KOPT-K1 (cell line): ENCODE results near the gene ISLR2.
"Not testable (repeated sequence)": the region's sequence is repeated elsewhere in the genome, so short reads cannot be mapped to it uniquely, and the experiment has no call there.

Experiments used
- H3K27ac ChIP-seq: fragments of 200-600 bp; sonication (generic); 2 replicates; pipeline ENCODE4 v1.5.1; 2016; ENCODE audit warnings: antibody characterized with exemption, mild to moderate bottlenecking, low read depth, low read length; ENCODE audit not compliant: poor library complexity, severe bottlenecking
- H3K36me3 ChIP-seq: fragments of 200-600 bp; sonication (generic); 2 replicates; pipeline ENCODE4 v1.5.1; 2017; ENCODE audit warnings: antibody characterized with exemption, mild to moderate bottlenecking, low read length, moderate library complexity; ENCODE audit not compliant: insufficient read depth
- H3K9me3 ChIP-seq: fragments of 200-600 bp; sonication (generic); 2 replicates; pipeline ENCODE4 v1.5.1; 2017; ENCODE audit warnings: antibody characterized with exemption, low read length, mild to moderate bottlenecking; ENCODE audit not compliant: insufficient read depth, poor library complexity, severe bottlenecking

The ISLR2 gene

GRCh38 chr15:74162195-74162536 is 31.8 kb downstream of the ISLR2 start:
- not testable (repeated sequence) for H3K36me3 ChIP-seq, H3K9me3 ChIP-seq, H3K27ac ChIP-seq

GRCh38 chr15:74165461-74165860 is 35.1 kb downstream of the ISLR2 start:
- H3K9me3 ChIP-seq = no peaks in the 10 kb centered on the region
- H3K27ac ChIP-seq = no peak overlapping the region
- H3K36me3 ChIP-seq = no peaks in the 10 kb centered on the region

- Histone ChIP-seq H3K36me3 (no peaks in the 10 kb centered on the region), H3K9me3 (no peaks in the 10 kb centered on the region), H3K27ac (no peak overlapping the region)
Observed at GRCh38 chr15:74167891-74168331, 37.5 kb downstream of the ISLR2 start.

- H3K36me3 ChIP-seq = no peaks in the 10 kb centered on the region
- H3K9me3 ChIP-seq = no peaks in the 10 kb centered on the region
Observed at GRCh38 chr15:74168711-74169126, 38.3 kb downstream of the ISLR2 start.

GRCh38 chr15:74170071-74170844 is 39.9 kb downstream of the ISLR2 start:
- H3K36me3 ChIP-seq = no peaks in the 10 kb centered on the region
- H3K27ac ChIP-seq = no peak overlapping the region
- H3K9me3 ChIP-seq = no peaks in the 10 kb centered on the region

More at GRCh38 chr15:74168711-74169126, 38.3 kb downstream of the ISLR2 start:
- no peak overlapping the region for H3K27ac ChIP-seq

GRCh38 chr15:74170875-74171578 is 40.6 kb downstream of the ISLR2 start:
- Histone ChIP-seq H3K27ac (no peak overlapping the region), H3K36me3 (no peaks in the 10 kb centered on the region), H3K9me3 (no peaks in the 10 kb centered on the region)

GRCh38 chr15:74171965-74172541 is 41.7 kb downstream of the ISLR2 start:
- Histone ChIP-seq H3K27ac (no peak overlapping the region), H3K9me3 (no peaks in the 10 kb centered on the region), H3K36me3 (no peaks in the 10 kb centered on the region)

- no peaks in the 10 kb centered on the region for H3K36me3 ChIP-seq
- no peaks in the 10 kb centered on the region for H3K9me3 ChIP-seq
- no peak overlapping the region for H3K27ac ChIP-seq
Observed at GRCh38 chr15:74172701-74173379, 42.5 kb downstream of the ISLR2 start.

GRCh38 chr15:74173380-74174218 is 43.2 kb downstream of the ISLR2 start, which contains the start of gene ISLR:
ISLR (plus strand) TSS chr15:74173710; CDS start chr15:74174859, 1,149 bp downstream.
- H3K36me3 ChIP-seq = no peaks in the 10 kb centered on the region
- H3K9me3 ChIP-seq = no peaks in the 10 kb centered on the region
- no peak within 1 kb of the TSS for H3K27ac ChIP-seq

GRCh38 chr15:74174219-74174957 is 44.0 kb downstream of the ISLR2 start:
- no peak overlapping the region for H3K27ac ChIP-seq
- H3K36me3 ChIP-seq = no peaks in the 10 kb centered on the region
- H3K9me3 ChIP-seq = no peaks in the 10 kb centered on the region

GRCh38 chr15:74174958-74175253 is 44.5 kb downstream of the ISLR2 start:
- Histone ChIP-seq H3K27ac (no peak overlapping the region), H3K9me3 (no peaks in the 10 kb centered on the region), H3K36me3 (no peaks in the 10 kb centered on the region)

GRCh38 chr15:74175271-74176191 is 45.1 kb downstream of the ISLR2 start:
- H3K9me3 ChIP-seq = no peaks in the 10 kb centered on the region
- H3K36me3 ChIP-seq = no peaks in the 10 kb centered on the region; the same call in 1 of the 2 replicates
- H3K27ac ChIP-seq = no peak overlapping the region
